HepG2 (cell line): ENCODE measurements around the gene CADPS2. TPM values are rescaled to one million over a fixed set of nuclear protein-coding genes. Genes with fewer than 3 reads are reported as not detected.

Experiments
- ATF5 ChIP-seq: sonication (generic); formaldehyde crosslinking; IDR thresholded peaks from 2 replicates; pipeline ENCODE4 v1.4.0; 2020; ENCODE audit warnings: mild to moderate bottlenecking, low read depth, missing genetic modification reagents
- CEBPG ChIP-seq: IDR thresholded peaks from 2 replicates; pipeline ENCODE4 v1.6.1; 2016
- HOXA5 ChIP-seq: sonication (generic); formaldehyde crosslinking; IDR thresholded peaks from 2 replicates; pipeline ENCODE4 v1.4.0; 2020; ENCODE audit warnings: missing genetic modification reagents
- KDM5A ChIP-seq: fragments of 200-600 bp; sonication (generic); IDR thresholded peaks from 2 replicates; pipeline ENCODE4 v1.7.0; 2018; ENCODE audit warnings: antibody characterized with exemption, mild to moderate bottlenecking, low read length, borderline replicate concordance
- KMT2B ChIP-seq: IDR thresholded peaks from 2 replicates; pipeline ENCODE4 v1.6.1; 2016; ENCODE audit warnings: missing genetic modification reagents, missing compliant biosample characterization
- POLR2G ChIP-seq: fragments of 200-400 bp; formaldehyde crosslinking; IDR thresholded peaks from 2 replicates; pipeline ENCODE4 v1.6.1; 2018; ENCODE audit warnings: mild to moderate bottlenecking, low read depth, low read length, moderate library complexity
- PRMT3 ChIP-seq: sonication (generic); formaldehyde crosslinking; IDR thresholded peaks from 2 replicates; pipeline ENCODE4 v1.8.1; 2022; ENCODE audit warnings: low read depth, mild to moderate bottlenecking, moderate library complexity, missing genetic modification reagents, borderline replicate concordance
- RBFOX2 ChIP-seq: fragments of 200-400 bp; formaldehyde crosslinking; IDR thresholded peaks from 2 replicates; pipeline ENCODE4 v1.6.1; 2017; ENCODE audit warnings: low read depth, mild to moderate bottlenecking, low read length
- RFX3 ChIP-seq: IDR thresholded peaks from 2 replicates; pipeline ENCODE4 v1.6.1; 2016; ENCODE audit warnings: missing biosample characterization, missing genetic modification reagents
- TAF1 ChIP-seq: sonication (generic); formaldehyde crosslinking; IDR thresholded peaks from 2 replicates; pipeline ENCODE4 v1.4.0; 2020; ENCODE audit warnings: missing genetic modification reagents
- THAP11 ChIP-seq: IDR thresholded peaks from 2 replicates; pipeline ENCODE4 v1.6.1; 2016; ENCODE audit warnings: missing biosample characterization, missing genetic modification reagents
- ZBTB26 ChIP-seq: IDR thresholded peaks from 2 replicates; pipeline ENCODE4 v1.6.1; 2016; ENCODE audit warnings: missing compliant biosample characterization, missing genetic modification reagents, borderline replicate concordance
- ZNF142 ChIP-seq: sonication (generic); formaldehyde crosslinking; IDR thresholded peaks from 2 replicates; pipeline ENCODE4 v1.4.0; 2020; ENCODE audit warnings: missing genetic modification reagents
- ZNF329 ChIP-seq: sonication (generic); formaldehyde crosslinking; IDR thresholded peaks from 2 replicates; pipeline ENCODE4 v1.9.0; 2021; ENCODE audit warnings: low read depth, mild to moderate bottlenecking, missing genetic modification reagents
- ZNF414 ChIP-seq: sonication (generic); formaldehyde crosslinking; IDR thresholded peaks from 2 replicates; pipeline ENCODE4 v1.5.0; 2020; ENCODE audit warnings: missing genetic modification reagents
- ZNF431 ChIP-seq: sonication (generic); formaldehyde crosslinking; IDR thresholded peaks from 2 replicates; pipeline ENCODE4 v1.9.0; 2022; ENCODE audit warnings: missing genetic modification reagents, low read depth, mild to moderate bottlenecking, borderline replicate concordance
- ZNF441 ChIP-seq: sonication (generic); formaldehyde crosslinking; IDR thresholded peaks from 2 replicates; pipeline ENCODE4 v1.7.0; 2021; ENCODE audit warnings: missing genetic modification reagents, borderline replicate concordance
- ZNF558 ChIP-seq: sonication (generic); formaldehyde crosslinking; IDR thresholded peaks from 2 replicates; pipeline ENCODE4 v1.9.0; 2022; ENCODE audit warnings: mild to moderate bottlenecking, missing genetic modification reagents, borderline replicate concordance
- ZNF589 ChIP-seq: sonication (generic); formaldehyde crosslinking; conservative IDR thresholded peaks from 2 replicates; pipeline ENCODE4 v1.8.0; 2022; ENCODE audit warnings: mild to moderate bottlenecking, moderate library complexity, missing genetic modification reagents
- ZNF644 ChIP-seq: IDR thresholded peaks from 2 replicates; pipeline ENCODE4 v1.6.1; 2016; ENCODE audit warnings: low read depth
- ZNF776 ChIP-seq: sonication (generic); formaldehyde crosslinking; IDR thresholded peaks from 2 replicates; pipeline ENCODE4 v1.4.0; 2020; ENCODE audit warnings: mild to moderate bottlenecking, missing genetic modification reagents
- ZNF788 ChIP-seq: sonication (generic); formaldehyde crosslinking; IDR thresholded peaks from 2 replicates; pipeline ENCODE4 v1.5.0; 2020; ENCODE audit warnings: mild to moderate bottlenecking, missing genetic modification reagents, borderline replicate concordance
- polyA plus RNA-seq, 8 experiments: library from polyadenylated mRNA; depleted of rRNA in 3 of 8; stranded (reverse) in 7 of 8; unstranded in 1 of 8; fragments of >200 nt; fragmentation: Illumina TruSeq in 4 of 8; extraction: Trizol in 4 of 8; gene quantifications; 2 replicates each; pipeline versions ENCODE4 v1.2.1 to v1.2.3, GENCODE V29; 2011 to 2016; ENCODE audit warnings: low read depth in 4 of 8, missing spikeins in 1 of 8, mixed read lengths in 1 of 8; ENCODE audit not compliant: insufficient read depth in 1 of 8
- total RNA-seq, 5 experiments: library from RNA; depleted of rRNA; stranded (reverse); fragments of >200 nt; fragmentation: Illumina TruSeq; extraction: Trizol; gene quantifications; 2 replicates each; pipeline ENCODE4 v1.2.3, GENCODE V29; 2016; ENCODE audit warnings: low read depth in 1 of 5

The CADPS2 gene
- total and polyA plus RNA-seq, 2 of the 13 experiments (the other 11 are each of a cell fraction or from before 2014, with no cell fraction given), result 17.6 to 43.8 TPM

- peak; percentile 42; the same call in 1 of the 2 replicates for TF ChIP-seq THAP11
- no peak for TF ChIP-seq ZNF644 (CRISPR knock-in tag)
- TF ChIP-seq KDM5A, result peak; percentile 50; the same call in 1 of the 2 replicates
- TF ChIP-seq ZNF589 (CRISPR knock-in tag), result 0 out of 2 replicates have a peak, but pooled peaks have one; percentile 17
- peak; percentile 42; the same call in 1 of the 2 replicates for TF ChIP-seq ZNF431 (CRISPR knock-in tag)
- no peak for TF ChIP-seq ATF5
- peak; percentile 62 for TF ChIP-seq PRMT3 (CRISPR knock-in tag)
- TF ChIP-seq ZNF329 (CRISPR knock-in tag), result peak; percentile 63; the same call in 1 of the 2 replicates
- TF ChIP-seq TAF1 (CRISPR knock-in tag), result peak; percentile 76
- peak; percentile 86 for TF ChIP-seq POLR2G
- peak; percentile 72; the same call in 1 of the 2 replicates for TF ChIP-seq ZNF558 (CRISPR knock-in tag)
- TF ChIP-seq ZNF441, result peak; percentile 84; the same call in 1 of the 2 replicates
- peak; percentile 39; the same call in 1 of the 2 replicates for TF ChIP-seq HOXA5 (CRISPR knock-in tag)
- peak; percentile 54; the same call in 1 of the 2 replicates for TF ChIP-seq KMT2B (CRISPR knock-in tag)
- TF ChIP-seq ZNF142 (CRISPR knock-in tag), result peak; percentile 83
- peak; percentile 52; the same call in 1 of the 2 replicates for TF ChIP-seq ZNF776 (CRISPR knock-in tag)
- no peak for TF ChIP-seq ZBTB26 (CRISPR knock-in tag)
- TF ChIP-seq RBFOX2, result peak; percentile 90
- no peak for TF ChIP-seq ZNF414 (CRISPR knock-in tag)
- TF ChIP-seq RFX3, result no peak
- peak; percentile 47; the same call in 1 of the 2 replicates for TF ChIP-seq ZNF788
- TF ChIP-seq CEBPG (CRISPR knock-in tag), result no peak
Measured at GRCh38 chr7:122886357-122887081, at the start of gene CADPS2 (continued).
